ENCODE data around the gene PHTF2. TPM values are rescaled to one million over a fixed set of nuclear protein-coding genes. Genes with fewer than 3 reads are reported as not detected.
"Not testable (repeated sequence)": the region's sequence is repeated elsewhere in the genome, so short reads cannot be mapped to it uniquely, and the experiment has no call there.

The PHTF2 gene
- total and polyA plus RNA-seq, 7 experiments from 2014 or later = 5.9 to 42.1 (median 20.4) TPM

DNA sequence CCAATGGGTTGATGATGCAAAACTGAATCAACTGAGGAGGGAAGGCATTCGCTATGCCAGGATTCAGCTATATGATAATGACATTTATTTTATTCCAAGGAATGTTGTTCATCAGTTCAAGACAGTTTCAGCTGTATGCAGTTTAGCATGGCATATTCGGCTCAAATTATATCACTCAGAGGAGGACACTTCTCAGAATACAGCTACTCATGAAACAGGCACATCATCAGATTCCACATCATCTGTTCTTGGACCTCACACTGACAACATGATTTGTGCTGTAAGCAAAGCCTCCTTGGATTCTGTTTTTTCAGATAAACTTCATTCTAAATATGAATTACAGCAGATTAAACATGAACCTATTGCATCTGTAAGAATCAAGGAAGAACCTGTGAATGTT is 20.0 kb upstream of the PHTF2 start:
- H3K9me3 Mint-ChIP-seq = peaks cover 0 to 2% (median 0%) of the 10 kb centered on the region in 11 donors
- CTCF ChIA-PET = no interaction called here
- ATAC-seq (no peak), DNase-seq (no peak)
- H3K4me3 ChIP-seq (ENCODE audit: low read length) = no peak overlapping the region
- POLR2A ChIA-PET = no interaction called here
- H3K27ac Mint-ChIP-seq = peak overlapping the region in 1 of 9 donors; percentile 3
- intact Hi-C loops (cut with micrococcal nuclease) = no loop called here
- H3K9me3 ChIP-seq (ENCODE audit: control insufficient read depth in 2 of 3, low read length in 3 of 3) = no peaks in the 10 kb centered on the region
- no peaks in the 10 kb centered on the region for H3K27me3 ChIP-seq (ENCODE audit: control insufficient read depth in 2 of 2, insufficient read depth in 2 of 2, low read length in 2 of 2)
- H3K36me3 ChIP-seq (ENCODE audit: control insufficient read depth in 2 of 3, insufficient read depth in 3 of 3, low read length in 3 of 3) = peaks cover 0 to 54% (median 4%) of the 10 kb centered on the region in 3 experiments
- H3K27me3 Mint-ChIP-seq = no peaks in the 10 kb centered on the region
- H3K27ac ChIP-seq (ENCODE audit: low read depth, low read length) = no peak overlapping the region
- H3K4me3 Mint-ChIP-seq = no peak overlapping the region
- no peaks in the 10 kb centered on the region for H3K4me1 ChIP-seq (ENCODE audit: control insufficient read depth in 2 of 2, insufficient read depth in 2 of 2, low read length in 2 of 2)
- peaks cover 0 to 12% (median 7%) of the 10 kb centered on the region in 7 donors for H3K4me1 Mint-ChIP-seq
- H3K36me3 Mint-ChIP-seq = peaks cover 0 to 55% (median 27%) of the 10 kb centered on the region in 5 donors

DNA sequence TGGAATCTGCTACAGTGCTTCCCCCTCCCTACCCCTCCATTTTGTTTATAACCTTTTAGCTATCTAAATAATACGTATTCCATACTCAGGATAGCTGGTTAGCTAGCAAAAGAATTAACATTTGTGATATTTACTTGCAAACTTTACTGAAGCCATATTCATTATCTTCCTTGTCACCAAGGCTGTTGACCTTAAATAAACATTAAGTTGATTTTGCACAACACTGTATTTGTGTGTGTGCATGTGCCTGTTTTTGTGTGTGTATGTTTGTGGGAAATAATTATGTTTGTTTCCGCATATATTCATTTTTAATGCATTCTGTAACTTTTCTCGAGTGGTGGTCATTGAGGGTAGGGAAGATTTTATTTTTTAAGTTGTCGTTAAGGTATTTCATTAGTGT is 16.2 kb upstream of the PHTF2 start:
- Histone ChIP-seq H3K27ac (ENCODE audit: low read depth, low read length) (no peak overlapping the region), H3K4me3 (ENCODE audit: low read length) (no peak overlapping the region), H3K4me1 (ENCODE audit: control insufficient read depth in 2 of 2, insufficient read depth in 2 of 2, low read length in 2 of 2) (no peaks in the 10 kb centered on the region), H3K27me3 (ENCODE audit: control insufficient read depth in 2 of 2, insufficient read depth in 2 of 2, low read length in 2 of 2) (no peaks in the 10 kb centered on the region), H3K9me3 (ENCODE audit: control insufficient read depth in 2 of 3, low read length in 3 of 3) (no peaks in the 10 kb centered on the region), H3K36me3 (ENCODE audit: control insufficient read depth in 2 of 3, insufficient read depth in 3 of 3, low read length in 3 of 3) (peaks cover 0 to 41% (median 0%) of the 10 kb centered on the region in 3 experiments)
- H3K27me3 Mint-ChIP-seq = no peaks in the 10 kb centered on the region
- intact Hi-C loops (cut with micrococcal nuclease) = no loop called here
- H3K4me1 Mint-ChIP-seq = peaks cover 0 to 9% (median 6%) of the 10 kb centered on the region in 7 donors
- peaks cover 4 to 40% (median 27%) of the 10 kb centered on the region in 5 donors for H3K36me3 Mint-ChIP-seq
- no peak overlapping the region for H3K4me3 Mint-ChIP-seq
- peak overlapping the region in 1 of 9 donors; percentile 21 for H3K27ac Mint-ChIP-seq
- peaks cover 0 to 6% (median 0%) of the 10 kb centered on the region in 11 donors for H3K9me3 Mint-ChIP-seq
- no peak for ATAC-seq
- CTCF ChIA-PET = no interaction called here
- no peak for DNase-seq
- POLR2A ChIA-PET = no interaction called here

DNA sequence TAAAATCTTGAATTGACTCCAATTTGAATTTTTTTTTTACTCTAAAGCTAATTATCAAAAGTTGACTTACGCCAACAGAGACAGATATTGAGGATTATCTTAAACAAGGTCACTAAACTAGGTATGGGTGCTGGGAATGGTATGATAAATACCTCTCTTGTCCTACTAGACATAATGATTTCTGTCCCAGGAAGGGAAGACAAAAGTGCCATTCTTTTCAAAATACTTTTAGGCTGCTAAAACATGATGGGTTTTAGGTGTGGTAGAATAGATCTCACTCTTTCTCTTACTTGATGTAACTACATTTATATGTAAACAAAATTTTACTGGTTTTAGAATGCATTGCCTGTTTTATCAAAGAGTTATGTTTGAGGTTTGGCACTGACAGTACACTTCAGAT is 15.5 kb upstream of the PHTF2 start:
- no peaks in the 10 kb centered on the region for H3K27me3 ChIP-seq (ENCODE audit: control insufficient read depth in 2 of 2, insufficient read depth in 2 of 2, low read length in 2 of 2)
- Mint-ChIP-seq H3K9me3 (peaks cover 0 to 6% (median 0%) of the 10 kb centered on the region in 11 donors), H3K4me3 (no peak overlapping the region), H3K27me3 (no peaks in the 10 kb centered on the region), H3K4me1 (peaks cover 0 to 9% (median 6%) of the 10 kb centered on the region in 7 donors), H3K27ac (peak overlapping the region in 2 of 9 donors; percentile 13 to 14), H3K36me3 (peaks cover 4 to 39% (median 25%) of the 10 kb centered on the region in 5 donors)
- H3K36me3 ChIP-seq (ENCODE audit: control insufficient read depth in 2 of 3, insufficient read depth in 3 of 3, low read length in 3 of 3) = peaks cover 0 to 39% (median 0%) of the 10 kb centered on the region in 3 experiments
- no peaks in the 10 kb centered on the region for H3K4me1 ChIP-seq (ENCODE audit: control insufficient read depth in 2 of 2, insufficient read depth in 2 of 2, low read length in 2 of 2)
- H3K4me3 ChIP-seq (ENCODE audit: low read length) = no peak overlapping the region
- DNase-seq (no peak), ATAC-seq (no peak)
- ChIA-PET CTCF (interaction anchor here (1.0 kb wide), 1 partner anchor 152 kb away, joined by 6 read pairs; no protein-coding TSS in a partner anchor), POLR2A (no interaction called here)
- no peaks in the 10 kb centered on the region for H3K9me3 ChIP-seq (ENCODE audit: control insufficient read depth in 2 of 3, low read length in 3 of 3)
- intact Hi-C loops (cut with micrococcal nuclease) = no loop called here
- H3K27ac ChIP-seq (ENCODE audit: low read depth, low read length) = no peak overlapping the region

DNA sequence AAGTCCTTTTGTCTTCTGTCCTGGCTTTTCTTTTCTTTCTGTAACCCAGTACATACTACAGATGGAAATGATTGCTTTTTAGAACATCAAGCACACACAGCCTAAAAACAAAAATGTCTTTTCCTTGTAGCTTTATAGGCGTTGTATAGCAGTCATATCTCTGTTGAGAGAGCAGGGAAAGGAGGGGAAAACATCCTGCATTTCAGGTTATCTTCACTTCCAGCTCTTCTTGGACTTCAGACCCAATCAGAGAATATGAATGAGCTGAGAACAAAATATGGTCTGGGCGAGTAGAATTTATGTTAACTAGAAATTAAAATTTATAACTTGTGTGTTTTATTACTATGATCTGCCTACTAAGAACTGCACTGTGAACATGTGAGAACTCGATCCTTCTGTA is 15.0 kb upstream of the PHTF2 start:
- Histone ChIP-seq H3K4me1 (ENCODE audit: control insufficient read depth in 2 of 2, insufficient read depth in 2 of 2, low read length in 2 of 2) (no peaks in the 10 kb centered on the region), H3K36me3 (ENCODE audit: control insufficient read depth in 2 of 3, insufficient read depth in 3 of 3, low read length in 3 of 3) (peaks cover 0 to 35% (median 0%) of the 10 kb centered on the region in 3 experiments), H3K9me3 (ENCODE audit: control insufficient read depth in 2 of 3, low read length in 3 of 3) (no peaks in the 10 kb centered on the region), H3K27ac (ENCODE audit: low read depth, low read length) (no peak overlapping the region), H3K4me3 (ENCODE audit: low read length) (no peak overlapping the region), H3K27me3 (ENCODE audit: control insufficient read depth in 2 of 2, insufficient read depth in 2 of 2, low read length in 2 of 2) (no peaks in the 10 kb centered on the region)
- ChIA-PET POLR2A (no interaction called here), CTCF (interaction anchor here (1.0 kb wide), 1 partner anchor 152 kb away, joined by 6 read pairs; no protein-coding TSS in a partner anchor)
- Mint-ChIP-seq H3K27ac (peak overlapping the region in 1 of 9 donors; percentile 32), H3K4me3 (no peak overlapping the region), H3K4me1 (peaks cover 0 to 9% (median 5%) of the 10 kb centered on the region in 7 donors), H3K27me3 (no peaks in the 10 kb centered on the region), H3K36me3 (peaks cover 4 to 38% (median 26%) of the 10 kb centered on the region in 5 donors), H3K9me3 (peaks cover 0 to 6% (median 0%) of the 10 kb centered on the region in 11 donors)
- intact Hi-C loops (cut with micrococcal nuclease) = no loop called here
- DNase-seq (no peak), ATAC-seq (no peak)

DNA sequence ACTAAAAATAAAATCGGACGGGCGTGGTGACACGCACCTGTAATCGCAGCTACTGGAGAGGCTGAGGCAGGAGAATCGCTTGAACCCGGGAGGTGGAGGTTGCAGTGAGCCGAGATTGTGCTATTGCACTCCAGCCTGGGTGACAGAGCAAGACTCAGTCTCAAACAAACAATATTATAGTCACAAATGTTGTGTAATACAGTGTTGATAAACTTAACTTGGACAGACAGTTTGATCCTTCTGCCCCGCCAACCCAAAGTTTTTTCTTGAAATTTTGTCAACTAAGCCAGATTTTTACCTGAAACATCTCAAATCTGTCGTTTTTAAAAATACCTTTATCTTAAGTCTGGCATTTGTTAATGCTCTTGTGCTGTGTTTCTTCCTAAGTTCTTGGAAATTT is 14.1 kb upstream of the PHTF2 start:
- ATAC-seq; H3K4me1 ChIP-seq (ENCODE audit: control insufficient read depth in 2 of 2, insufficient read depth in 2 of 2, low read length in 2 of 2); DNase-seq; intact Hi-C loops (cut with micrococcal nuclease); H3K27me3 ChIP-seq (ENCODE audit: control insufficient read depth in 2 of 2, insufficient read depth in 2 of 2, low read length in 2 of 2); H3K4me1 Mint-ChIP-seq; CTCF ChIA-PET; H3K4me3 ChIP-seq (ENCODE audit: low read length); H3K27ac ChIP-seq (ENCODE audit: low read depth, low read length); POLR2A ChIA-PET; H3K9me3 Mint-ChIP-seq; H3K9me3 ChIP-seq (ENCODE audit: control insufficient read depth in 2 of 3, low read length in 3 of 3); H3K4me3 Mint-ChIP-seq; H3K27me3 Mint-ChIP-seq: not testable (repeated sequence)
- peaks cover 4 to 40% (median 29%) of the 10 kb centered on the region in 5 donors for H3K36me3 Mint-ChIP-seq
- peak overlapping the region in 1 of 9 donors; percentile 64 for H3K27ac Mint-ChIP-seq
- peaks cover 0 to 28% (median 0%) of the 10 kb centered on the region in 3 experiments for H3K36me3 ChIP-seq (ENCODE audit: control insufficient read depth in 2 of 3, insufficient read depth in 3 of 3, low read length in 3 of 3)

DNA sequence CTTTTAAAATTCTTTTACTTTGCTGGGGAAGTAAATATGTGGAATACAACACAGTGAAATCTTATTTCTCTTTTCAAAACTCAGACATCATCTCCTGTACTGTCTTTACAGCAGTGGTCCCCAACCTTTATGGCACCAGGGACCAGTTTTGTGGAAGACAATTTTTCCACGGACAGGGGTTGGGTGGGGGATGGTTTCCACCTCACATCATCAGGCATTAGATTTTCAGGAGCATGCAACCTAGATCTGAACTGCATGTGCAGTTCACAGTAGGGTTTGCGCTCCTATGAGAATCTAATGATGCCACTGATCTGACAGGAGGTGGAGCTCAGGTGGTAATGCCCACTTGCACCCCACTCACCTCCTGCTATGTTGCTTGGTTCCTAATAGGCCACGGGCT is 12.6 kb upstream of the PHTF2 start:
- Mint-ChIP-seq H3K4me3 (no peak overlapping the region), H3K4me1 (peaks cover 0 to 6% (median 5%) of the 10 kb centered on the region in 7 donors), H3K27ac (peak overlapping the region in 4 of 9 donors; percentile 2 to 64 (median 16)), H3K9me3 (peaks cover 0 to 6% (median 0%) of the 10 kb centered on the region in 11 donors), H3K36me3 (peaks cover 4 to 35% (median 24%) of the 10 kb centered on the region in 5 donors), H3K27me3 (no peaks in the 10 kb centered on the region)
- Histone ChIP-seq H3K9me3 (ENCODE audit: control insufficient read depth in 2 of 3, low read length in 3 of 3) (no peaks in the 10 kb centered on the region), H3K27ac (ENCODE audit: low read depth, low read length) (no peak overlapping the region), H3K4me1 (ENCODE audit: control insufficient read depth in 2 of 2, insufficient read depth in 2 of 2, low read length in 2 of 2) (no peaks in the 10 kb centered on the region), H3K4me3 (ENCODE audit: low read length) (no peak overlapping the region), H3K27me3 (ENCODE audit: control insufficient read depth in 2 of 2, insufficient read depth in 2 of 2, low read length in 2 of 2) (no peaks in the 10 kb centered on the region), H3K36me3 (ENCODE audit: control insufficient read depth in 2 of 3, insufficient read depth in 3 of 3, low read length in 3 of 3) (peaks cover 0 to 18% (median 0%) of the 10 kb centered on the region in 3 experiments)
- ATAC-seq (no peak), DNase-seq (no peak)
- CTCF ChIA-PET = no interaction called here
- intact Hi-C loops (cut with micrococcal nuclease) = no loop called here
- POLR2A ChIA-PET = no interaction called here

DNA sequence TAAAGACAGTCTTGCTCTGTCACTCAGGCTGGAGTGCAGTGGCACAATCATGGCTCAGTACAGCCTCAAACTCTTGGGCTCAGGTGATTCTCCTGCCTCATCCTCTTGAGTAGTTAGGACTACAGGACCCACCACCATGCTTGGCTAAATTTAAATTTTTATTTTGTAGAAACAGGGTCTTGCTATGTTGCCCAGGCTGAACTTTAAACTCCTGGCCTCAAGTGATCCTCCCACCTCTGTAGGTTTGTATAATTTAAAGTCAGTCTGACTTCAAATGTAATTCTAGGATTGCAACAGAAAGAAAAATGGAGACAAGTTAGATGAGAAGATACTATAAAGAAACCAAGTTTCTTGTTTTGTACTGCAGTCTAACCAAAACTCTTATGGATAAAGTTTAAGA is 11.8 kb upstream of the PHTF2 start:
- Mint-ChIP-seq H3K36me3 (peaks cover 4 to 33% (median 21%) of the 10 kb centered on the region in 5 donors), H3K4me3 (no peak overlapping the region), H3K27me3 (no peaks in the 10 kb centered on the region), H3K4me1 (peaks cover 0 to 6% (median 5%) of the 10 kb centered on the region in 7 donors), H3K9me3 (peaks cover 0 to 6% (median 0%) of the 10 kb centered on the region in 11 donors), H3K27ac (peak overlapping the region in 2 of 9 donors; percentile 43 to 56)
- DNase-seq (no peak), ATAC-seq (no peak)
- Histone ChIP-seq H3K27me3 (ENCODE audit: control insufficient read depth in 2 of 2, insufficient read depth in 2 of 2, low read length in 2 of 2) (no peaks in the 10 kb centered on the region), H3K4me3 (ENCODE audit: low read length) (no peak overlapping the region), H3K36me3 (ENCODE audit: control insufficient read depth in 2 of 3, insufficient read depth in 3 of 3, low read length in 3 of 3) (peaks cover 0 to 17% (median 0%) of the 10 kb centered on the region in 3 experiments), H3K9me3 (ENCODE audit: control insufficient read depth in 2 of 3, low read length in 3 of 3) (no peaks in the 10 kb centered on the region), H3K4me1 (ENCODE audit: control insufficient read depth in 2 of 2, insufficient read depth in 2 of 2, low read length in 2 of 2) (no peaks in the 10 kb centered on the region), H3K27ac (ENCODE audit: low read depth, low read length) (no peak overlapping the region)
- intact Hi-C loops (cut with micrococcal nuclease) = no loop called here
- CTCF ChIA-PET = no interaction called here
- POLR2A ChIA-PET = no interaction called here

Data from naive thymus-derived CD4-positive, alpha-beta T cell (primary cell).